GM19468 (cell line): ENCODE data around the gene PARD3.

ENCODE experiments used
- ATAC-seq: cut with Tn5 transposase; IDR thresholded peaks from one replicate; pipeline ENCODE4 v1.9.1; 2021; ENCODE audit warnings: mild to moderate bottlenecking, moderate library complexity, moderate number of reproducible peaks; ENCODE audit not compliant: unreplicated experiment; ENCODE audit errors: extremely low read depth

The PARD3 gene

GRCh38 chr10:34195364-34196057 lies 619.6 kb downstream of the PARD3 start:
- ATAC-seq = no peak

DNA sequence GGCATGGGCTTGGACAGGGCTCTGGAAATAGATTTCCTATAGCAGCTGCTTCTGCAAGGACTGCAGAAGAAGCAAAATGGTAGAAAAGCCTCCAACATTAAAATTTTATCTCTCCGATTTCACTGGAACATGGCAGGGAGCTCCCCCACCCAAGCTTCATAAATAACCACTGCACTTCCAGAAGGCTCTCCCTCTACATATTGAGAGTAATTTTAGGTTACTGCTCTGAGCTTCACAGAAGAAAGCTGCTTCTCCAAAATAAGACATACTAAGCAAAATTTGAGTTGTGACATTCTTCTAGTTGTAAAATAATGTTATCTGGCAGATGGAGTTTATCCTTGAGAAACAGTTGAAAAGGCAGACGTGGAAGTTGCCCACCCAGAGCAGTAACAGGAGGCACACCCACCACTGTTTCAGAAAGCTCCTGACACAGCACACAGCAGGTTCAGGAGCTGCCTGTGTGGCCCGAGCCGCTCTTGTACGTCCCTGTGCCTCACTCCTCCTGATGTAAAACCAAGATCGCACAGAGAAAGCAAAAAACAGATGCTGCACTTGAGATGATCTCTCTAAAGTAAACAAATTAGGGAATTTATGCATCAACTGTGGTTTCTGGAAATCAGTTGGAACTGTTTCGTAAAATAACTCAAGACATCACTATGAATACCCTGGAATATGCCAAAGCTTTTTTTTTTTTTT lies 621.0 kb downstream of the PARD3 start:
- ATAC-seq = no peak

GRCh38 chr10:34192646-34193045 lies 622.5 kb downstream of the PARD3 start:
- no peak for ATAC-seq

DNA sequence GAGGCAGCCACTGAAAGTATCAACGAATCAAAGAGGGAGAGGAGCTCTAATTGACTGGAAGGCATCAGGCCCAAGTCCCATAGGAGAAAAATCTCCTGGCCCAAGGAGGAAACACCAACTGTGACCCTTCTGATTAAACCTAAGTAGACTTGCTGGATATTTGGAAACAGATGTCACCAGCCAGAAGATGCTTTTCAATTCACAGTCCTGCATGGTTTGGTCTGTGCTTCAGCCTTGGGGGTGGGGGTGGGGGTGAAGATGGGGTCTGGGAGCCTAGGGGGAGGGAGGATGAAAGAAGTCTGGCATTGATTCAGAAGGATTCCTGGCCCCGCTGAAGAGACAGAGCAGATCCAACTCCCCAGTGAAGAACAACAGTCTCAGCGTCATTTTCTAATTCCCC lies 623.7 kb downstream of the PARD3 start:
- ATAC-seq = no peak

- no peak for ATAC-seq
Measured at GRCh38 chr10:34190580-34190979, 624.5 kb downstream of the PARD3 start.

- ATAC-seq = no peak
Measured at GRCh38 chr10:34189830-34190229, 625.3 kb downstream of the PARD3 start.

GRCh38 chr10:34188221-34188620 lies 626.9 kb downstream of the PARD3 start:
- ATAC-seq = no peak

- ATAC-seq = no peak
Measured at GRCh38 chr10:34187201-34187600, 627.9 kb downstream of the PARD3 start.

GRCh38 chr10:34186745-34187144 lies 628.4 kb downstream of the PARD3 start:
- no peak for ATAC-seq

DNA sequence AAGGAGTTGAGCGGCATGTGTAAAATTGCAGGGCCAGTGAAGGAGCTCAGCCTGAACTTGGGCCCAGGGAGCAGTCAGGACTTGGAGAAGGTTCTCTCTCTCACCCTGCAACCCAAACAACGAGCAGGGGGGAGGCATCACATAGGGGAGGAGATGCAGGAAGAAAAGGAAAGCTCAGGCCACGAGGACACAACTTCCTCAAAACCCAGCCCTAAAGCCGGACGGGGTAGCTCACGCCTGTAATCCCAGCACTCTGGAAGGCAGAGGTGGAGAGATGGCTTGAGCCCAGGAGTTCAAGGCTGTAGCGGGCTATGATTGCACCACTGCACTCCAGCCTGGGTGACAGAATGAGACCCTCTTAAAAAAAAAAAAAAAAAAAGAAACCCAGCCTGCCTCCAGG lies 629.1 kb downstream of the PARD3 start:
- ATAC-seq = no peak

- ATAC-seq = no peak
Measured at GRCh38 chr10:34184939-34185386, 630.1 kb downstream of the PARD3 start.

- no peak for ATAC-seq
Measured at GRCh38 chr10:34184397-34184796, 630.7 kb downstream of the PARD3 start.

DNA sequence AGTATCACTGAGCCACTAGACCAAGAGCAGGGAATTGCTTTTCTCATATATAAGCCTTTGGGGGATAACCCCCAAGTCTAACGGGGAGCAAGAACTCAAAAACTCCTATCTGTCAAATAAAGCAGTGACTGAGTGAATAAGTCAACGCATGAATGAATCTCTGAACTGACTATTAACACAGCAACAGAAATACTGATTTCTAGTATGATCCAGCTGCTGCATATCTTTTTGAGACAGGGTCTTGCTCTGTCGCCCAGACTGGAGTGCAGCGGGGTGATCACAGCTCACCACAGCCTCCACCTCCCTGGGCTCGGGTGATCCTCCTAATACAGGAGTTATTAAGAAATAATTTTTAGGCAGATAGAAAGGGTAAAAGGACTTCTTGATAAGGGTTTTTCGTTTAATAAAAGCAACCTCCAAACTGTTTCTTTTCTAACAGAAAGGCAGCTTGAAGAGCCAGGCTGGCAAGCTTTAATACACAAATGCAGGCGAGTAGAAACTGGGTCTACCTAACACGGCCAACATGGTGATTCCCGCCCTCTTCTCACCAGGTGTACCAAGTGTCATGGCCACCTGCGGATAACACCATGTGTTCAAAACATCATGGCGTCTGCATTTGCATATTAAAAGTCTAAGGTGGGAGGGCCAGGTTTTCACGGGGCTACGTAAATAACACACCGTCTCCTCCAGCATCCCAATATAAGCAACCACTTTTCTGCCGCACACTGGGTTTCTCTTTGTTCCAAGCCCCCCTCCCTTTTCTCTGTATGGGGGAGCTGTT lies 631.9 kb downstream of the PARD3 start:
- ATAC-seq = no peak

GRCh38 chr10:34181553-34182300 lies 633.4 kb downstream of the PARD3 start:
- no peak for ATAC-seq

- no peak for ATAC-seq
Measured at GRCh38 chr10:34180749-34181148, 634.3 kb downstream of the PARD3 start.

- ATAC-seq = no peak
Measured at GRCh38 chr10:34179280-34179679, 635.8 kb downstream of the PARD3 start.

DNA sequence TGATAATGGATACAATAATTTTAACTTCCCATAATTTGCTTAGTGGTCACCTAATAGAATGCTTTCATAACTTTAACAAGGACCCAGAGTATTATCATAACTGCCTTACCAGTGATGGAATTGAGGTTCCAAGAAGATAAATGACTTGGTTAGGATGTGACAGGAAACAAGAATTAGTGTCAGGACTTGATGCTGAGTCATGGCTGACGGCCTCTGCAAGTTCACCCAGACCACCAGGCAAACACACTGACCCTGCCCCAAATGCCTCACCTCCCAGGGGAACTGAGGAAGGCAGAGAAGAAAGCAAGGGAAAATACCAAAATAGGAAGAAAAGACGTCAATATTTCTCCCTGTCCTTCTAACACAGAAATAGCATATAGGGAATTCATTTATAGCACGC lies 636.3 kb downstream of the PARD3 start:
- ATAC-seq = no peak

- no peak for ATAC-seq
Measured at GRCh38 chr10:34178196-34178595, 636.9 kb downstream of the PARD3 start.

DNA sequence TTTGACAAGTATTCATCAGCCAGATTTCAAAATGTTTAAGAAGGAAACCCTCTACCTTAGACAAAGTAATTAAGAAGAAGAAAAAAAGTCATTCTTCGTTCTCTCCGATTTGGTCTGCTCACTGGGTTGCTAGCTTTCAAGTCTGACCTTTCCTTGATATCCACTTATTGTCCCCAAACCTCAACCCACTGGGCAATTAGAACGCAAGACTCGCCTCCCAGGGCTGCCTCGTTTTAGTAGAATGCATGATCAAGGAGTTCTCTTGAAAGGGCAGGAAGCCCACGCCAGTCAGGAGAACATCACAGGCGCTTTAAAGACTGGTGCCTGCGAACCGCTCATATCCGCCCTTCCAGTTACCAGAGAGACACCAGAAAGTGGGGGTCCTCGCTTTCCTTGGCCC lies 637.7 kb downstream of the PARD3 start:
- no peak for ATAC-seq

DNA sequence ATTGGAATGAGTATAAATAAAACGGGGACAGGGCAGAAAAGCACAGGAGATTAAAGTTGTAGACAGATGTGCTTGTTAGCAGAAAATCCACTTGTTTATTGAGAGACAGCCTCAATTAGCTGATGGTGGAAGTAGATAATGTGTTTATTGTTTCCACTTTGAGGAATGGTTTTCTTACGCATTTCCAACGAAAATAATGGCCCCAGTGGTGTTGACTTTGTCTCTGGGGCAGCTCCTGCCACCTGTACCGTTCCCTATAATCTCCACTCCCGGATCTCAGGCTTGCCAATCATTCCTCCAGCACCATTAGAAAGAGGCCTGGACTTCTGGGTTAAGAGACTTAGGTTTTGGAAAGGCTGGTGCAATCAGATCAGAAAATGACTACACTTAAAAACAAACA lies 638.7 kb downstream of the PARD3 start:
- no peak for ATAC-seq
